GM19035 (cell line): ENCODE results near the gene ZFYVE27.

Source experiments
- ATAC-seq: cut with Tn5 transposase; IDR thresholded peaks from one replicate; pipeline ENCODE4 v1.9.1; 2021; ENCODE audit not compliant: unreplicated experiment

Gene ZFYVE27

GRCh38 chr10:97785731-97786130, 48.8 kb downstream of the ZFYVE27 start:
- ATAC-seq, result no peak

GRCh38 chr10:97788552-97789442, 51.9 kb downstream of the ZFYVE27 start:
- ATAC-seq, result no peak

GRCh38 chr10:97789770-97790397, 53.0 kb downstream of the ZFYVE27 start:
- ATAC-seq, result no peak

GRCh38 chr10:97791824-97792721, 55.1 kb downstream of the ZFYVE27 start:
- no peak for ATAC-seq

- ATAC-seq, result no peak
These were observed 59.0 kb downstream of the ZFYVE27 start for GRCh38 chr10:97795886-97796285.

- no peak for ATAC-seq
These were observed 59.7 kb downstream of the ZFYVE27 start for GRCh38 chr10:97796651-97797050.

- no peak for ATAC-seq
These were observed 62.2 kb downstream of the ZFYVE27 start for GRCh38 chr10:97798958-97799610.

GRCh38 chr10:97800474-97800873, 63.5 kb downstream of the ZFYVE27 start:
- ATAC-seq, result no peak

GRCh38 chr10:97801422-97801821, 64.5 kb downstream of the ZFYVE27 start:
- ATAC-seq, result no peak

GRCh38 chr10:97805096-97805884, 68.4 kb downstream of the ZFYVE27 start:
- no peak for ATAC-seq

- no peak for ATAC-seq
These were observed 69.0 kb downstream of the ZFYVE27 start for GRCh38 chr10:97805949-97806348.

GRCh38 chr10:97810446-97810845, 73.5 kb downstream of the ZFYVE27 start:
- ATAC-seq, result no peak
